NCI-H2107 (cell line): ENCODE results near the gene ZSCAN10.

Experiments used
- DNase-seq: peaks from one replicate; lab custom pipeline; 2025; lab: John Stamatoyannopoulos, UW

Gene ZSCAN10

DNA sequence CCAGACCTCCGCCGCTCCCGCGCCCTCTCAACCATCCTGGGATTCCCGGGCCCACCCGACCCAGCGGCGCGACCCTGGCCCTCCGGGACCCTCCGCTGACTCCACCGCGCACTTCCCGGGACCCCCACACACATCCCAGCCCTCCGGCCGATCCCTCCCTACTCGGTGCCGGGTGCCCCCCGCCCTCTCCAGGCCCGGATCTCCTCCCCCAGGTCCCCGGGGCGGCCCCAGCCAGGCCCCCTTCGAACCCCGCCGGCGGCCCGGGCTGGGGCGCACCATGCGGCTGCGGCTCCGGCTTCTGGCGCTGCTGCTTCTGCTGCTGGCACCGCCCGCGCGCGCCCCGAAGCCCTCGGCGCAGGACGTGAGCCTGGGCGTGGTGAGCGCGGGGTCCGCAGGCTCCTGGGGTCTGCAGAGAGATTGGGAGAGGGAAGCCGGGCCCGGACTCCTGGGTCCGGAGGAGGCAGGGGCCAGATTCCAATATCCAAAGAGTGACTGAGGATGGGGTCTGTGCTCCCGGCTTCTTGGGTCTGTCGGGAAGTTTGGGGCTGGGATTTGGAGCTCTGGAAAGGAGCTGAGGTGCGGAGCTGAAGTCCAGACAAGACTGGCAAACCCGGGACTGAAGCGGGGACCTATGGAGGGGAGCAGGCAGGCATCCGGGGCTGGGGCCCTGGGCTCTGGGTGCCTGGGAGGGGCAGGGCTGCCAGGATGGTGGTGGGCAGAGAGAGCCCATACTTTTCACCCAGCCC, 52.3 kb downstream of the ZSCAN10 start:
- no peak for DNase-seq

DNA sequence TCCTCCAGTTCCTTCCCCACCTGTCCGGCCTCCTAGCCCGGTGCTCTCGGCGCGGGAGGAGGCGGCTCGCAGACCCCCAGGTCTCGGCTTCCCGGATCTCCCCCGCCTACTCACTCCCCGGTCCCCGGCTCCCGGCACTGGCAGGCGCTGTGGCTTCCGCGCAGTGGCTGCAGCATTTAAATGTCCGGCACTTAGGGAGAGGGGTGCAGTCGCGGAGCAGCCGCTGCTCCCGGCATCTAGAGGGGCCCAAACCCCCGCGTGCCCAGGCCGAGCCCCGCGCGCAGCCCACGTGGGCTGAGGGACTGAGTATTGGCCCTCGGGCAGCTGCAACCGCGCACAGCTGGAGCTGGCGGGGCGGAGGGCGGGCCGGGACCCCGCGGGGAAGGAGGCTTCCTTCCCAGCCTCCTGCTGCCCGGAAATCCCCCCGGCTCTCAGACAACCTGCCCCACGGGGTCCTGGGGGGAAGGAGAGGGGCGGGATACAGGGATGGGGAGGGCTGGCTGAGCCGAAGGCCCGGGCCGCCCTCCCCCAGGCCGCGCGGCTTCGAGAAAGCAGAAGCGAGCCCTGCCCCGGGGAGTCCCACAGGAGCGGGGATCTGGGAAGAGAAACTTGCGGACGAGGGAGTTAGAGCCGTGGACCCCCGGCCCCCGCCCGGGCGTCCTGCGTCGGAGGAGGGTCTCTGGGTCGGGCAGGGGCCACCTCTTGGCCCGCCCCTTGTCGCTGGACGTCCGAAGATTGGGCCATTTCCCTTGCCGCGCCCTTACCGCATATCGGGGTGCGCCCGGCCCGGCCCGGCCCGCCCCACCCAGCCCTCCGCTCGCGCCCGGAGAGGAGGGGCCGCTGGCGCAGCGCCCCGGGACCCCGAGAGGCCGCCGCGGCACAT, 53.1 kb downstream of the ZSCAN10 start, which contains the start of gene MMP25:
MMP25 (plus strand) TSS at position 804 of the 883 bp plus-strand sequence. CDS start 357 bp downstream, outside the sequence.
- no peak for DNase-seq

GRCh38 chr16:3044708-3045107, 54.4 kb downstream of the ZSCAN10 start:
- no peak for DNase-seq

DNA sequence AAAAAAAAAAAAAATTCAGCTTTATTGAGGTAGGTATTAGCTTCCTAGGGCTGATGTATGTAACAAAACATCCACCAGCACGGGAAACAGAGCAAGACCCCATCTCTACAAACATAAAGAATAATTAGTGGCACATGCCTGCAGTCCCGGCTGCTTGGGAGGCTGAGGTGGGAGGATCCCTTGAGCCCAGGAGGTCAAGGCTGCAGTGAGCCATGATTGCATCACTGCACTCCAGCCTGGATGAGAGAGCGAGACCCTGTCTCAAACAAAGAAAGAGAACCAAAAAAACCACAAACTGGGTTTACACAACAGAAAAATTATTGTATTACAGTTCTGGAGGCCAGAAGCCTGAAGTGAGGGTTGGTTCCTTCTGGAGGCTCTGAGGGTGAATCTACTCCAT, 56.7 kb downstream of the ZSCAN10 start:
- DNase-seq: no peak

GRCh38 chr16:3038896-3039295, 60.2 kb downstream of the ZSCAN10 start:
- DNase-seq: no peak
